HepG2 (cell line): Measurements from ENCODE around the gene KLF13. TPM values are rescaled to one million over a fixed set of nuclear protein-coding genes. Genes with fewer than 3 reads are reported as not detected.

ENCODE experiments used
- ARID5B ChIP-seq: IDR thresholded peaks from 2 replicates; pipeline ENCODE4 v1.4.0; 2020; ENCODE audit warnings: mild to moderate bottlenecking, missing genetic modification reagents
- ATF1 ChIP-seq: IDR thresholded peaks from 2 replicates; pipeline ENCODE4 v1.6.1; 2016; ENCODE audit warnings: mild to moderate bottlenecking, control low read depth
- JUN ChIP-seq: sonication (generic); formaldehyde crosslinking; IDR thresholded peaks from 2 replicates; pipeline ENCODE4 v1.4.0; 2020; ENCODE audit warnings: mild to moderate bottlenecking, missing genetic modification reagents
- MED13 ChIP-seq: sonication (generic); formaldehyde crosslinking; IDR thresholded peaks from 2 replicates; pipeline ENCODE4 v1.5.0; 2020; ENCODE audit warnings: missing genetic modification reagents
- NFE2 ChIP-seq: sonication (generic); formaldehyde crosslinking; IDR thresholded peaks from 2 replicates; pipeline ENCODE4 v1.4.0; 2020; ENCODE audit warnings: missing genetic modification reagents
- REPIN1 ChIP-seq: sonication (generic); formaldehyde crosslinking; IDR thresholded peaks from 2 replicates; pipeline ENCODE4 v1.8.0; 2022; ENCODE audit warnings: missing genetic modification reagents, low read depth, mild to moderate bottlenecking, borderline replicate concordance
- SNAPC4 ChIP-seq: sonication (generic); formaldehyde crosslinking; IDR thresholded peaks from 2 replicates; pipeline ENCODE4 v1.4.0; 2020; ENCODE audit warnings: mild to moderate bottlenecking, missing genetic modification reagents
- SOX6 ChIP-seq, 2 experiments: fragments of 450-650 bp in 1 of 2; sonication (generic) in 1 of 2; formaldehyde crosslinking in 1 of 2; IDR thresholded peaks; 2 replicates each; pipeline versions ENCODE4 v1.4.0 to v1.6.1; 2017 to 2020; ENCODE audit warnings: antibody characterized with exemption in 1 of 2, mild to moderate bottlenecking in 1 of 2, missing genetic modification reagents in 1 of 2
- SP2 ChIP-seq: sonication (generic); formaldehyde crosslinking; IDR thresholded peaks from 2 replicates; pipeline ENCODE4 v1.5.1; 2020; ENCODE audit warnings: mild to moderate bottlenecking, missing genetic modification reagents
- ZNF432 ChIP-seq: sonication (generic); formaldehyde crosslinking; IDR thresholded peaks from 2 replicates; pipeline ENCODE4 v1.5.0; 2020; ENCODE audit warnings: missing genetic modification reagents, mild to moderate bottlenecking, borderline replicate concordance
- ZNF552 ChIP-seq: sonication (generic); formaldehyde crosslinking; IDR thresholded peaks from 2 replicates; pipeline ENCODE4 v1.9.0; 2022; ENCODE audit warnings: missing genetic modification reagents, mild to moderate bottlenecking, borderline replicate concordance
- ZNF614 ChIP-seq: IDR thresholded peaks from 2 replicates; pipeline ENCODE4 v1.6.1; 2018; ENCODE audit warnings: missing biosample characterization, missing genetic modification reagents, inconsistent platforms, borderline replicate concordance
- ZNF879 ChIP-seq: sonication (generic); formaldehyde crosslinking; IDR thresholded peaks from 2 replicates; pipeline ENCODE4 v1.8.1; 2023; ENCODE audit warnings: missing genetic modification reagents
- polyA plus RNA-seq, 8 experiments: library from polyadenylated mRNA; depleted of rRNA in 3 of 8; stranded (reverse) in 7 of 8; unstranded in 1 of 8; fragments of >200 nt; fragmentation: Illumina TruSeq in 4 of 8; extraction: Trizol in 4 of 8; gene quantifications; 2 replicates each; pipeline versions ENCODE4 v1.2.1 to v1.2.3, GENCODE V29; 2011 to 2016; ENCODE audit warnings: low read depth in 4 of 8, missing spikeins in 1 of 8, mixed read lengths in 1 of 8; ENCODE audit not compliant: insufficient read depth in 1 of 8
- total RNA-seq, 5 experiments: library from RNA; depleted of rRNA; stranded (reverse); fragments of >200 nt; fragmentation: Illumina TruSeq; extraction: Trizol; gene quantifications; 2 replicates each; pipeline ENCODE4 v1.2.3, GENCODE V29; 2016; ENCODE audit warnings: low read depth in 1 of 5
- TF ChIP-seq, protein P1 (sequence below): sonication (generic); formaldehyde crosslinking; IDR thresholded peaks from 2 replicates; pipeline ENCODE4 v1.4.0; 2020; ENCODE audit warnings: missing genetic modification reagents
- TF ChIP-seq, protein P2 (sequence below): sonication (generic); formaldehyde crosslinking; IDR thresholded peaks from 2 replicates; pipeline ENCODE4 v1.5.1; 2020; ENCODE audit warnings: missing genetic modification reagents, mild to moderate bottlenecking, borderline replicate concordance
- TF ChIP-seq, protein P3 (sequence below): IDR thresholded peaks from 2 replicates; pipeline ENCODE4 v1.6.1; 2016; ENCODE audit warnings: low read depth

The KLF13 gene
- total and polyA plus RNA-seq, 2 of the 13 experiments (the other 11 are each of a cell fraction or from before 2014, with no cell fraction given): 16.8 to 25.1 TPM

DNA sequence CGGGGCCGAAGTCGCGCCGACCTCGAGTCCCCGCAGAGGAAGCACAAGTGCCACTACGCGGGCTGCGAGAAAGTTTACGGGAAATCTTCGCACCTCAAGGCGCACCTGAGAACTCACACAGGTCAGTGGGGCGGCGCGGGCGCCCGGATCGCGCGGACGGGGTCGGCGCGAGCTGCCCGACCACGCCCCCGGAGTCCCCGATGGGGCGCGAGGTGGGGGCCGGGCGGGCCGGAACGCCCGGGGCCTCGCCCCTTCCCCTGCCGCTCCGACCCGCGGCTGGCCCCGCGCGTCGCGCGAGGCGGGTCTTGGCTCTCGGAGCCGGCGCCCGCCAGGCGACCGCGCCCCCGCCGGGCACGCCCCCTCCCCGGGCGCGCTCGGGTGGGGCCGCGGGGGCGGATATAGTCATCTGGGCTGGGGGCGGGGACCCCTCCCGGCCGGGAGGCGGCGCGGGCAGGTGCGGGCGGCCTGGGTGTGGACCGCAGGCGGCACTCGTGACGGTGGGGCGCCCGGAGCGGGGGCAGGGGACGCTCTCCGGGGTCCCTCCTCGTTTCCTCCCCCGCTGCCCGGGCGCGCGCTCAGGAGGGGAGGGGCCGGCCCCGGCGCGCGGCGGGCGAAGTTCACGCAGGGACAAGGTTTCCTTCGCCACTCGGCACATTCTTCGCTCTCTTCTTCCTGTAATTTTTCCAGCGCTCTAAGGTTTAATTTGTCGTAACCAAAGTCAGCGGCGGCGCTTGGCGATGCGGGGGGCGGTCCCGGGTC, 1.2 kb downstream of the KLF13 start (continued):
- TF ChIP-seq SOX6 (IDR thresholded peaks at IDR 0.05) (no peak), SOX6 (CRISPR knock-in tag; IDR thresholded peaks at IDR 0.05) (no peak), SP2 (CRISPR knock-in tag) (no peak), ZNF614 (CRISPR knock-in tag) (no peak), NFE2 (CRISPR knock-in tag) (no peak), ZNF432 (CRISPR knock-in tag) (no peak), ZNF879 (CRISPR knock-in tag) (0 out of 2 replicates have a peak, but pooled peaks have one; percentile 14), ZNF552 (CRISPR knock-in tag) (no peak), ARID5B (CRISPR knock-in tag) (no peak), SNAPC4 (CRISPR knock-in tag) (no peak), MED13 (CRISPR knock-in tag) (no peak), JUN (no peak), ATF1 (CRISPR knock-in tag) (no peak), REPIN1 (CRISPR knock-in tag) (no peak)
- TF ChIP-seq, protein P1, sequence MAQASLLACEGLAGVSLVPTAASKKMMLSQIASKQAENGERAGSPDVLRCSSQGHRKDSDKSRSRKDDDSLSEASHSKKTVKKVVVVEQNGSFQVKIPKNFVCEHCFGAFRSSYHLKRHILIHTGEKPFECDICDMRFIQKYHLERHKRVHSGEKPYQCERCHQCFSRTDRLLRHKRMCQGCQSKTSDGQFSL (CRISPR knock-in tag): no peak
- TF ChIP-seq, protein P2, sequence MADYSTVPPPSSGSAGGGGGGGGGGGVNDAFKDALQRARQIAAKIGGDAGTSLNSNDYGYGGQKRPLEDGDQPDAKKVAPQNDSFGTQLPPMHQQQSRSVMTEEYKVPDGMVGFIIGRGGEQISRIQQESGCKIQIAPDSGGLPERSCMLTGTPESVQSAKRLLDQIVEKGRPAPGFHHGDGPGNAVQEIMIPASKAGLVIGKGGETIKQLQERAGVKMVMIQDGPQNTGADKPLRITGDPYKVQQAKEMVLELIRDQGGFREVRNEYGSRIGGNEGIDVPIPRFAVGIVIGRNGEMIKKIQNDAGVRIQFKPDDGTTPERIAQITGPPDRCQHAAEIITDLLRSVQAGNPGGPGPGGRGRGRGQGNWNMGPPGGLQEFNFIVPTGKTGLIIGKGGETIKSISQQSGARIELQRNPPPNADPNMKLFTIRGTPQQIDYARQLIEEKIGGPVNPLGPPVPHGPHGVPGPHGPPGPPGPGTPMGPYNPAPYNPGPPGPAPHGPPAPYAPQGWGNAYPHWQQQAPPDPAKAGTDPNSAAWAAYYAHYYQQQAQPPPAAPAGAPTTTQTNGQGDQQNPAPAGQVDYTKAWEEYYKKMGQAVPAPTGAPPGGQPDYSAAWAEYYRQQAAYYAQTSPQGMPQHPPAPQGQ (CRISPR knock-in tag): no peak
- TF ChIP-seq, protein P3, sequence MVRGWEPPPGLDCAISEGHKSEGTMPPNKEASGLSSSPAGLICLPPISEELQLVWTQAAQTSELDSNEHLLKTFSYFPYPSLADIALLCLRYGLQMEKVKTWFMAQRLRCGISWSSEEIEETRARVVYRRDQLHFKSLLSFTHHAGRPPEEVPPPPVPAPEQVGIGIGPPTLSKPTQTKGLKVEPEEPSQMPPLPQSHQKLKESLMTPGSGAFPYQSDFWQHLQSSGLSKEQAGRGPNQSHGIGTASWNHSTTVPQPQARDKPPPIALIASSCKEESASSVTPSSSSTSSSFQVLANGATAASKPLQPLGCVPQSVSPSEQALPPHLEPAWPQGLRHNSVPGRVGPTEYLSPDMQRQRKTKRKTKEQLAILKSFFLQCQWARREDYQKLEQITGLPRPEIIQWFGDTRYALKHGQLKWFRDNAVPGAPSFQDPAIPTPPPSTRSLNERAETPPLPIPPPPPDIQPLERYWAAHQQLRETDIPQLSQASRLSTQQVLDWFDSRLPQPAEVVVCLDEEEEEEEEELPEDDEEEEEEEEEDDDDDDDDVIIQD (CRISPR knock-in tag): no peak
